ENCODE results near the gene PRCP. TPM values are rescaled to one million over a fixed set of nuclear protein-coding genes. Genes with fewer than 3 reads are reported as not detected.

PRCP gene
- total RNA-seq, 1 donor from 2014 or later = 77.5 TPM

DNA sequence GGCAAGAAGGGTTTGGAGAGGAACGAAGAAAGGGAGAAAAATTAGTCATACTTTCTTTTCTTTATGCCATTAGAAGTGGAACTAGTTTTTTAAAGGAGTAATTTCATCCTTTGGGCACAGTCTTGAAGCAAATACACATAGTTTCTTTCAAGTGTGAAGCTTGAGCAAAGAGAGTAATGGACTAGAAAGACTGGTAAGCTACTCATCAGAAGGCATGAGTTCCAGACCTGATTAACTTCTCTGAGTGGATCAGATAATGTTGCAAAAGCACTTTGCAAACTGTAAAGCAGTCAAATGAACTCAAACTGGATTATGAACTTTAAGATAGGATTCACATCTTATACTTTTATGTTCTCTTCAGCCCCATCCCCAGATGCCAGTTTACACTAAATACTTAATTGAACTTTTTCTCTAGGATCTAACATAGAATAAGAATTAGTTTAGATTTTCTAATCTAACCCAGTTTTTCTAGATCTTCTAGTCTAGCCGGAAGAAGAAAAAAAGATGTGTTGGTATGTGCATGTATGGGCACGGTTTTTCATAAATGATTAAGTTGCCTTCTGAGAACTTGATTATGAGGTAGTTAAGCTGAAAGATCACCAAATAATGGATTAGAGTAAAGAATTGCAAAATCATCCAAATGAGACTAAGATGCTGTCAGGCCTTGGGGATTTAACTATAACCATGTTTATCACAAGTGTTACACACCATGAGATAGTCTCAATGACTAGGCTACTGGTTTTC, 3.8 kb upstream of the PRCP start:
- Mint-ChIP-seq H3K36me3 (no peaks in the 10 kb centered on the region), H3K4me1 (ENCODE audit: unreplicated experiment) (peaks cover 23% of the 10 kb centered on the region), H3K27me3 (no peaks in the 10 kb centered on the region), H3K9me3 (no peaks in the 10 kb centered on the region), H3K4me3 (no peak overlapping the region), H3K27ac (peak overlapping the region; percentile 52)
- DNase-seq (ENCODE audit: extremely low spot score, unreplicated experiment) = no peak
- TF ChIP-seq, protein P1, sequence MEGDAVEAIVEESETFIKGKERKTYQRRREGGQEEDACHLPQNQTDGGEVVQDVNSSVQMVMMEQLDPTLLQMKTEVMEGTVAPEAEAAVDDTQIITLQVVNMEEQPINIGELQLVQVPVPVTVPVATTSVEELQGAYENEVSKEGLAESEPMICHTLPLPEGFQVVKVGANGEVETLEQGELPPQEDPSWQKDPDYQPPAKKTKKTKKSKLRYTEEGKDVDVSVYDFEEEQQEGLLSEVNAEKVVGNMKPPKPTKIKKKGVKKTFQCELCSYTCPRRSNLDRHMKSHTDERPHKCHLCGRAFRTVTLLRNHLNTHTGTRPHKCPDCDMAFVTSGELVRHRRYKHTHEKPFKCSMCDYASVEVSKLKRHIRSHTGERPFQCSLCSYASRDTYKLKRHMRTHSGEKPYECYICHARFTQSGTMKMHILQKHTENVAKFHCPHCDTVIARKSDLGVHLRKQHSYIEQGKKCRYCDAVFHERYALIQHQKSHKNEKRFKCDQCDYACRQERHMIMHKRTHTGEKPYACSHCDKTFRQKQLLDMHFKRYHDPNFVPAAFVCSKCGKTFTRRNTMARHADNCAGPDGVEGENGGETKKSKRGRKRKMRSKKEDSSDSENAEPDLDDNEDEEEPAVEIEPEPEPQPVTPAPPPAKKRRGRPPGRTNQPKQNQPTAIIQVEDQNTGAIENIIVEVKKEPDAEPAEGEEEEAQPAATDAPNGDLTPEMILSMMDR (conservative IDR thresholded peaks at IDR 0.05) = no peak

DNA sequence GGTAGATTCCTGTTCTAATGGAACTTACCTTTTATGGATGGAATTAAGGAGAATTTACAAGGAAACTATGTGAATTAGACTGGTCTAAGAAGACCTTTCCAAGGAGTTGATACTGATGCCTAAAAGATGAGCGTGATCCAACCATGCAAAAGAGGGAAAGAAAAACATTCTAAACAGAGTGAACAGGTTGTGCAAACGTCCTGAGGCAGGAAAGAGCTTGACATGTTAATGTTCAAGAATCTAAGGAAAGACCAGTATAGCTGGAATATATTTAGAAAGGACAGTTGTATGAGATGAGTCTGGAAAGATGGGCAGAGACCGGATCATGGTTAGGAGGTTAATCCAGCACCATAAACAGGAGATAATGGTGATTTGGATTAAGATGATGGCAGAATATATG, 2.6 kb upstream of the PRCP start:
- H3K36me3 Mint-ChIP-seq = no peaks in the 10 kb centered on the region
- H3K4me3 Mint-ChIP-seq = peak overlapping the region; percentile 99
- H3K4me1 Mint-ChIP-seq (ENCODE audit: unreplicated experiment) = peaks cover 25% of the 10 kb centered on the region
- no peak for DNase-seq (ENCODE audit: extremely low spot score, unreplicated experiment)
- no peaks in the 10 kb centered on the region for H3K9me3 Mint-ChIP-seq
- no peak overlapping the region for H3K27ac Mint-ChIP-seq
- H3K27me3 Mint-ChIP-seq = no peaks in the 10 kb centered on the region
- TF ChIP-seq, protein P1 (conservative IDR thresholded peaks at IDR 0.05) = no peak

GRCh38 chr11:82901922-82902485, 1.8 kb upstream of the PRCP start:
- Mint-ChIP-seq H3K27me3 (no peaks in the 10 kb centered on the region), H3K36me3 (no peaks in the 10 kb centered on the region), H3K27ac (peak overlapping the region; percentile 98), H3K9me3 (no peaks in the 10 kb centered on the region), H3K4me1 (ENCODE audit: unreplicated experiment) (peaks cover 30% of the 10 kb centered on the region), H3K4me3 (peak overlapping the region; percentile 99)
- TF ChIP-seq, protein P1 (conservative IDR thresholded peaks at IDR 0.05) = no peak
- DNase-seq (ENCODE audit: extremely low spot score, unreplicated experiment) = no peak

GRCh38 chr11:82901165-82901921, 1.1 kb upstream of the PRCP start, which contains the start of gene DDIAS:
DDIAS (plus strand) TSS chr11:82901736; CDS start chr11:82914739, 13,003 bp downstream.
- H3K36me3 Mint-ChIP-seq = no peaks in the 10 kb centered on the region
- DNase-seq (ENCODE audit: extremely low spot score, unreplicated experiment) = peak; percentile 85
- H3K27me3 Mint-ChIP-seq = no peaks in the 10 kb centered on the region
- TF ChIP-seq, protein P1 (conservative IDR thresholded peaks at IDR 0.05) = no peak
- H3K9me3 Mint-ChIP-seq = no peaks in the 10 kb centered on the region
- H3K27ac Mint-ChIP-seq = peak within 1 kb of the TSS; percentile 98
- peak within 1 kb of the TSS; percentile 99 for H3K4me3 Mint-ChIP-seq
- H3K4me1 Mint-ChIP-seq (ENCODE audit: unreplicated experiment) = peaks cover 31% of the 10 kb centered on the region

DNA sequence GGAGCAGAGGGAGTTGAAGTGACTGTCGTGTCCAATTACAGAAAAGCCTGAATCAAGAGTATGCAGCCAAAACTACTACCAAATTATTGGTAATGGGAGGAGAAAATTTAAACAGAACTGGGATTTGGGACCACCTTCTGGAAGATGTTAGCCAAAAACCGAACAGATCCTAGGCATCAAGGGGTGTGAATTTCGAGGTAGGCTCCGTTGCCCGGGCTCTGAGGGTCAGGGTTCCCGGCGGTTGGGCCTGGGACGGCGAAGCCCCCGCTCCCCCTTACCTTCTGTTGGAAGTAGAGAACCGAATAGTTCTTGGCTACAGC, 313 bp downstream of the PRCP start:
- Mint-ChIP-seq H3K36me3 (no peaks in the 10 kb centered on the region), H3K9me3 (no peaks in the 10 kb centered on the region), H3K27ac (peak overlapping the region; percentile 98), H3K4me1 (ENCODE audit: unreplicated experiment) (peaks cover 34% of the 10 kb centered on the region), H3K4me3 (peak overlapping the region; percentile 99), H3K27me3 (no peaks in the 10 kb centered on the region)
- TF ChIP-seq, protein P1 (conservative IDR thresholded peaks at IDR 0.05) = no peak
- DNase-seq (ENCODE audit: extremely low spot score, unreplicated experiment) = no peak

Measured in type B pancreatic cell (in vitro differentiated cells).